Parathyroid adenoma (tissue), 2 donors: ENCODE measurements around the gene FRAT1.
A peak's percentile ranks its signal among the peaks of the same experiment; 100 is the strongest.

ENCODE experiments used
- H2AFZ ChIP-seq: fragments of 300-600 bp; sonication (generic); one replicate; pipeline ENCODE4 v1.7.0; 2017; ENCODE audit warnings: antibody characterized with exemption, mild to moderate bottlenecking
- H3K27ac ChIP-seq: fragments of 300-600 bp; sonication (generic); one replicate; pipeline ENCODE4 v1.7.0; 2017
- H3K27me3 ChIP-seq: fragments of 300-600 bp; sonication (generic); one replicate; pipeline ENCODE4 v1.7.0; 2017; ENCODE audit warnings: low read length; ENCODE audit not compliant: control insufficient read depth, insufficient read depth
- H3K36me3 ChIP-seq: fragments of 300-600 bp; sonication (generic); one replicate; pipeline ENCODE4 v1.7.0; 2017; ENCODE audit warnings: low read length; ENCODE audit not compliant: control insufficient read depth, insufficient read depth
- H3K4me1 ChIP-seq: fragments of 300-600 bp; sonication (generic); one replicate; pipeline ENCODE4 v1.7.0; 2017; ENCODE audit warnings: control low read depth
- H3K4me2 ChIP-seq: fragments of 300-600 bp; sonication (generic); one replicate; pipeline ENCODE4 v1.7.0; 2017; ENCODE audit warnings: low read length
- H3K4me3 ChIP-seq: fragments of 300-600 bp; sonication (generic); one replicate; pipeline ENCODE4 v1.7.0; 2017; ENCODE audit warnings: low read depth, low read length
- H3K79me2 ChIP-seq: fragments of 300-600 bp; sonication (generic); one replicate; pipeline ENCODE4 v1.7.0; 2017; ENCODE audit warnings: control low read depth
- H3K9ac ChIP-seq: fragments of 300-600 bp; sonication (generic); one replicate; pipeline ENCODE4 v1.7.0; 2017; ENCODE audit warnings: mild to moderate bottlenecking
- H3K9me3 ChIP-seq: fragments of 300-600 bp; sonication (generic); one replicate; pipeline ENCODE4 v1.7.0; 2017; ENCODE audit warnings: low read length; ENCODE audit not compliant: control insufficient read depth
- CTCF ChIP-seq: fragments of 300-600 bp; sonication (generic); IDR thresholded peaks from one replicate; pipeline ENCODE4 v1.7.0; 2017; ENCODE audit warnings: antibody characterized with exemption, mild to moderate bottlenecking
- donor health status: primary hyperparathyroidism.

The FRAT1 gene

DNA sequence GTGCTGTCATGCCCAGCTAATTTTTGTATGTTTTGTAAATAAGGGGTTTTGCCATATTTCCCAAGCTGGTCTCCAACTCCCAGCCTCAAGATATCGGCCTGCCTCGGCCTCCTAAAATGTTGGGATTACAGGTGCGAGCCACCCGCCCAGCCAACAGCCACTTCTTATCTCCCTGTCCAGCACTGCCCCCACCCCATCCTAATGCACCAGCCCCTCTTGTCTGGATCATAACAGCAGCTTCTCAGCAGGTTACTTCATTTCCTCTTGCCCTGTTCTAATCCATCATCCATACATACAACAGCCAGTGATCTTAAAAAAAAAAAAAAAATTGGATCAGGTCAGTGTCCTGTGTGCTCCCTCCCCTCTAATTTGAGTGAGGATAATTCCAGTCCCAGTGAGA lies 28.2 kb downstream of the FRAT1 start:
- TF ChIP-seq CTCF = no peak
- Histone ChIP-seq H3K79me2 (no peaks in the 10 kb centered on the region), H3K4me2 (no peak overlapping the region), H3K9me3 (no peaks in the 10 kb centered on the region), H3K4me1 (no peaks in the 10 kb centered on the region), H3K9ac (no peak overlapping the region), H3K4me3 (no peak overlapping the region), H2AFZ (no peak overlapping the region), H3K27me3 (no peaks in the 10 kb centered on the region), H3K36me3 (no peaks in the 10 kb centered on the region), H3K27ac (no peak overlapping the region)

DNA sequence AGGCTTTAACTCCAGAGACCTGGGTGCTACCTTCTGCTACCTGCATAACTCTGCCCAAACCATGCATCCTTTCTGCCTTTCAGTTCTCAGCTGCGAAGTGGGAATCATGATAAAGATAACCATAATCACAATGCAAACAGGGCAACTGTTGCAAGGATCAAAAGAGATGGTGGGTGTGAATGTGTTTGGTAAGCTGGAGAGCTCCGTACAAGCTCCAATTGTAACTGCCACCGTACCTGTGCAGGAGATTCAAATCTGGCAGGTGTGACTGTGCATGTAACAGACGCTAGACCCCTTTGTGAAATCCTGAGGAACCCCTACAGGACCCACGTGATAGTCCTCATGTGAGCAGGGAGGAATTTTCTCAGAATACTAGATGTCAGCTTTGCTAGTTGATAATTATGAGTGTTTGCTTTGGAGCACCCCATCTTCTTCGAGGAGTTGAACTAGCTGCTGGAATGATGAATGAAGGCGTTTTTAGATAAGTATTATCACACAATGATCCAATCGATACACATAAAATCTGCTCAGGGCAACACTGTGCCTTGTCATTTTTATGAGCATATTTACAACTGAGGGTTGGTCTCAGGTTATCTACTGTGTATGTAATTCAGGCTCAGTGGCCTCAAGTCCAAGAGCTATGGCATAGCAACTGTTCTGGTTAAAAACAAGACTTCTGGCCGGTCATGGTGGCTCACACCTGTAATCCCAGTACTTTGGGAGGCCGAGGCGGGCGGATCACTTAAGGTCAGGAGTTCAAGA lies 30.9 kb downstream of the FRAT1 start:
- Histone ChIP-seq H2AFZ (no peak overlapping the region), H3K9ac (no peak overlapping the region), H3K4me2 (no peak overlapping the region), H3K27me3 (no peaks in the 10 kb centered on the region), H3K4me3 (no peak overlapping the region), H3K4me1 (no peaks in the 10 kb centered on the region), H3K36me3 (no peaks in the 10 kb centered on the region), H3K27ac (no peak overlapping the region), H3K79me2 (no peaks in the 10 kb centered on the region), H3K9me3 (no peaks in the 10 kb centered on the region)
- TF ChIP-seq CTCF = no peak

DNA sequence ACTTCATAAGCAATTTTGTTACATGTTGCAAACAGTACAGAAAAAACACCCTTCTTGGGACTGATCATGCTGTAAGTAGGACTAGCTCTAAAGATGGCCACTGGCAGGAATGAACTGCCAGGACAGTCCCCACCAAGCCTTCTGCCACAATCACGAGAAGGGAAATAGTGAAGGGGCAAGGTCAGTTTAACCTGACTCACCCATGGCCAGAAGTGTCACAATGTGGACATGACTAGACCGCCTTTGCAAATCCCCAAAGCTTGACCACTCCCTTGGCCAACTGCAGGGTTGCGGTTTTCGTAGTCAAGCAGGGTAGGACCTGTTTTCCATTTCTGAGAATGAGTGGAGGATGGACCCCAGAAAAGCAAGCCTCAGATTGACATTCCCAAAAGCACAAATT lies 34.9 kb downstream of the FRAT1 start:
- TF ChIP-seq CTCF = no peak
- Histone ChIP-seq H3K4me1 (no peaks in the 10 kb centered on the region), H3K27ac (no peak overlapping the region), H2AFZ (no peak overlapping the region), H3K4me2 (no peak overlapping the region), H3K79me2 (no peaks in the 10 kb centered on the region), H3K9me3 (no peaks in the 10 kb centered on the region), H3K36me3 (no peaks in the 10 kb centered on the region), H3K27me3 (no peaks in the 10 kb centered on the region), H3K9ac (no peak overlapping the region), H3K4me3 (no peak overlapping the region)

GRCh38 chr10:97355571-97355975 lies 36.5 kb downstream of the FRAT1 start:
- no peaks in the 10 kb centered on the region for H3K27me3 ChIP-seq

More at GRCh38 chr10:97355571-97355975, 36.5 kb downstream of the FRAT1 start:
- Histone ChIP-seq H3K36me3 (no peaks in the 10 kb centered on the region), H3K9me3 (no peaks in the 10 kb centered on the region), H3K4me3 (no peak overlapping the region), H2AFZ (no peak overlapping the region), H3K4me2 (no peak overlapping the region), H3K27ac (no peak overlapping the region), H3K79me2 (no peaks in the 10 kb centered on the region), H3K4me1 (no peaks in the 10 kb centered on the region), H3K9ac (no peak overlapping the region)
- peak; percentile 54 for TF ChIP-seq CTCF
